ENCODE measurements around the gene QSER1.

GRCh38 chr11:32843544-32843943 is 49.1 kb upstream of the QSER1 start:
- TF ChIP-seq POLR2A (IDR thresholded peaks at IDR 0.05) (no peak), CTCF (IDR thresholded peaks at IDR 0.05) (no peak)

Measured in uterus (tissue), 2 donors.